Tibial nerve (tissue), 4 donors: ENCODE data around the gene GALNT8.

Experiments used
- EP300 ChIP-seq, 2 donors: sonication (generic); formaldehyde crosslinking; IDR thresholded peaks; one replicate each; pipeline ENCODE4 v1.6.1; 2017; ENCODE audit warnings: antibody characterized with exemption in 2 of 2, mild to moderate bottlenecking in 1 of 2
- POLR2A ChIP-seq, 2 donors: fragments of 450-650 bp; IDR thresholded peaks; one replicate each; pipeline ENCODE4 v1.6.1; 2017; ENCODE audit warnings: antibody characterized with exemption in 2 of 2, mild to moderate bottlenecking in 2 of 2, moderate library complexity in 2 of 2
- TF ChIP-seq, protein P1 (sequence below), 5 experiments: fragments of 200-600 bp in 3 of 5; fragments of 450-650 bp in 2 of 5; sonication (generic) in 3 of 5; IDR thresholded peaks; one replicate each; pipeline ENCODE4 v1.5.1; 2016 to 2019; ENCODE audit warnings: antibody characterized with exemption in 5 of 5, mild to moderate bottlenecking in 3 of 5, moderate library complexity in 2 of 5

DNA sequence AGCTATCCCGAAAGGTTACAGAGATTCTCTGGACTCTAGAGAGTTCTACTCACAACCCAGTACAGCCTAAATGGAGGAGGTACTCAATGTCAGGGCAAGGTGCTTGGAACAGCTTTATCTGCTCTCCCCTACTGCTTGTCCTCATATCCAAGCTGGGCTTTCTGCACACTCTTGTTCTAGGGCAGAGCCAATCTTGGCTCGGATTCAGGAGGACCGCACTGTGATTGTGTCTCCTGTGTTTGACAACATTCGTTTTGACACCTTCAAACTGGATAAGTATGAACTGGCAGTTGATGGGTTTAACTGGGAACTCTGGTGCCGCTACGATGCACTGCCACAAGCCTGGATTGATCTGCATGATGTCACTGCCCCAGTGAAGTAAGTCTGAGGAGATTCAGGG, 25.0 kb downstream of the GALNT8 start:
- TF ChIP-seq, protein P1, sequence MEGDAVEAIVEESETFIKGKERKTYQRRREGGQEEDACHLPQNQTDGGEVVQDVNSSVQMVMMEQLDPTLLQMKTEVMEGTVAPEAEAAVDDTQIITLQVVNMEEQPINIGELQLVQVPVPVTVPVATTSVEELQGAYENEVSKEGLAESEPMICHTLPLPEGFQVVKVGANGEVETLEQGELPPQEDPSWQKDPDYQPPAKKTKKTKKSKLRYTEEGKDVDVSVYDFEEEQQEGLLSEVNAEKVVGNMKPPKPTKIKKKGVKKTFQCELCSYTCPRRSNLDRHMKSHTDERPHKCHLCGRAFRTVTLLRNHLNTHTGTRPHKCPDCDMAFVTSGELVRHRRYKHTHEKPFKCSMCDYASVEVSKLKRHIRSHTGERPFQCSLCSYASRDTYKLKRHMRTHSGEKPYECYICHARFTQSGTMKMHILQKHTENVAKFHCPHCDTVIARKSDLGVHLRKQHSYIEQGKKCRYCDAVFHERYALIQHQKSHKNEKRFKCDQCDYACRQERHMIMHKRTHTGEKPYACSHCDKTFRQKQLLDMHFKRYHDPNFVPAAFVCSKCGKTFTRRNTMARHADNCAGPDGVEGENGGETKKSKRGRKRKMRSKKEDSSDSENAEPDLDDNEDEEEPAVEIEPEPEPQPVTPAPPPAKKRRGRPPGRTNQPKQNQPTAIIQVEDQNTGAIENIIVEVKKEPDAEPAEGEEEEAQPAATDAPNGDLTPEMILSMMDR (IDR thresholded peaks at IDR 0.05): no peak
- no peak for TF ChIP-seq POLR2A (IDR thresholded peaks at IDR 0.05)
- no peak for TF ChIP-seq EP300 (IDR thresholded peaks at IDR 0.05)
